Prostate gland (tissue), 2 donors: ENCODE data around the gene OR1L8.

Source experiments
- CTCF ChIP-seq, 4 experiments: fragments of 200-600 bp in 2 of 4; fragments of 450-650 bp in 2 of 4; sonication (generic) in 2 of 4; IDR thresholded peaks; 1 replicate in 3 of 4; 2 replicates in 1 of 4; pipeline ENCODE4 v1.5.1; 2016 to 2019; ENCODE audit warnings: antibody characterized with exemption in 4 of 4, mild to moderate bottlenecking in 2 of 4, moderate library complexity in 2 of 4
- POLR2A ChIP-seq: fragments of 450-650 bp; IDR thresholded peaks from one replicate; pipeline ENCODE4 v1.6.1; 2016; ENCODE audit warnings: antibody characterized with exemption, mild to moderate bottlenecking

DNA sequence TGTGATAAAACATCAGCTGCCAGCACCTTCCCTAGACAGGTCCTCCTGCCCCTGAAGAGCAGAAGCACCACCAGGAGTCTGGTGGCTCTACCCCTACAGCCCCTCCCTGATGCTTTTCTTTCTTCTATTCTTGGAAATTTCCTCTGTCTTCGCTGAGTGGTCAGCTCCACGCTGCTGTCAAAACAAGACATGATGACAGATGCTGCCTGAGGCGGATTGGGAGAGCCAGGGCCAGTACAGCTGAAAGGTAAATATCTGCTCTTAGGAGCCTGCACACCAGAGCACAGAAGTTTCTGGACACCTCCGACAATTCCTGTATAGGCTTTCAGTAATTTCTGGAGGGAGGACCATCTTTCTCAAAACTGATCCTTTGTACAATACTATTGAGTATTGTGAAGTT, 26.6 kb upstream of the OR1L8 start:
- no peak for TF ChIP-seq POLR2A
- no peak for TF ChIP-seq CTCF (IDR thresholded peaks at IDR 0.05)
